ENCODE measurements around the gene FNDC3B.

FNDC3B gene

GRCh38 chr3:172311217-172311616, 271.8 kb downstream of the FNDC3B start:
- DNase-seq (ENCODE audit: low spot score), result no peak

- DNase-seq (ENCODE audit: low spot score), result no peak
These were observed 272.6 kb downstream of the FNDC3B start for GRCh38 chr3:172312001-172312400.

- DNase-seq (ENCODE audit: low spot score), result no peak
These were observed 273.3 kb downstream of the FNDC3B start for GRCh38 chr3:172312711-172313110.

- no peak for DNase-seq (ENCODE audit: low spot score)
These were observed 274.3 kb downstream of the FNDC3B start for GRCh38 chr3:172313671-172314070.

GRCh38 chr3:172314591-172315160, 275.3 kb downstream of the FNDC3B start:
- no peak for DNase-seq (ENCODE audit: low spot score)

- DNase-seq (ENCODE audit: low spot score), result peak; percentile 38
These were observed 276.2 kb downstream of the FNDC3B start for GRCh38 chr3:172315401-172316091.

GRCh38 chr3:172316758-172317157, 277.4 kb downstream of the FNDC3B start:
- no peak for DNase-seq (ENCODE audit: low spot score)

GRCh38 chr3:172317481-172317880, 278.1 kb downstream of the FNDC3B start:
- DNase-seq (ENCODE audit: low spot score), result no peak

GRCh38 chr3:172317984-172318383, 278.6 kb downstream of the FNDC3B start:
- peak; percentile 92 for DNase-seq (ENCODE audit: low spot score)

GRCh38 chr3:172319595-172319994, 280.2 kb downstream of the FNDC3B start:
- no peak for DNase-seq (ENCODE audit: low spot score)

- no peak for DNase-seq (ENCODE audit: low spot score)
These were observed 281.1 kb downstream of the FNDC3B start for GRCh38 chr3:172320468-172320867.

- no peak for DNase-seq (ENCODE audit: low spot score)
These were observed 281.7 kb downstream of the FNDC3B start for GRCh38 chr3:172321035-172321434.

- DNase-seq (ENCODE audit: low spot score), result no peak
These were observed 284.7 kb downstream of the FNDC3B start for GRCh38 chr3:172323894-172324610.

GRCh38 chr3:172324611-172325203, 285.3 kb downstream of the FNDC3B start:
- no peak for DNase-seq (ENCODE audit: low spot score)

GRCh38 chr3:172325461-172325860, 286.1 kb downstream of the FNDC3B start:
- no peak for DNase-seq (ENCODE audit: low spot score)

GRCh38 chr3:172326993-172327392, 287.6 kb downstream of the FNDC3B start:
- DNase-seq (ENCODE audit: low spot score), result no peak

- no peak for DNase-seq (ENCODE audit: low spot score)
These were observed 288.9 kb downstream of the FNDC3B start for GRCh38 chr3:172328282-172328681.

- no peak for DNase-seq (ENCODE audit: low spot score)
These were observed 289.7 kb downstream of the FNDC3B start for GRCh38 chr3:172329070-172329469.

GRCh38 chr3:172330413-172330812, 291.0 kb downstream of the FNDC3B start:
- no peak for DNase-seq (ENCODE audit: low spot score)

- peak; percentile 68 for DNase-seq (ENCODE audit: low spot score)
These were observed 293.1 kb downstream of the FNDC3B start for GRCh38 chr3:172332256-172333041.

- DNase-seq (ENCODE audit: low spot score), result no peak
These were observed 293.6 kb downstream of the FNDC3B start for GRCh38 chr3:172333042-172333377.
